Activated T-helper 17 cell treated with anti-CD3 and anti-CD28 coated beads, Interleukin-2, amount 50 U/mL, for 72 hours (primary cell): Measurements from ENCODE around the gene SULF2. TPM values are rescaled to one million over a fixed set of nuclear protein-coding genes. Genes with fewer than 3 reads are reported as not detected.

ENCODE experiments used
- ATAC-seq: fragments of 150-1000 bp; cut with Tn5 transposase; replicated peaks from 2 replicates; pipeline ENCODE4 v1.10.0; 2021; ENCODE audit warnings: mild to moderate bottlenecking, moderate library complexity
- H3K27ac Mint-ChIP-seq: one replicate; pipeline ENCODE4 v1.8.0; 2022; ENCODE audit warnings: mixed read lengths
- H3K27me3 Mint-ChIP-seq: one replicate; pipeline ENCODE4 v1.8.0; 2022; ENCODE audit warnings: mixed read lengths
- H3K36me3 Mint-ChIP-seq: one replicate; pipeline ENCODE4 v1.8.0; 2022; ENCODE audit warnings: low read depth, mild to moderate bottlenecking, mixed read lengths
- H3K4me1 Mint-ChIP-seq: one replicate; pipeline ENCODE4 v1.8.0; 2022; ENCODE audit warnings: mixed read lengths
- H3K4me3 Mint-ChIP-seq: one replicate; pipeline ENCODE4 v1.8.0; 2022; ENCODE audit warnings: mild to moderate bottlenecking, mixed read lengths
- H3K9me3 Mint-ChIP-seq: one replicate; pipeline ENCODE4 v1.8.0; 2022; ENCODE audit warnings: mixed read lengths
- total RNA-seq, 2 donors: library from RNA; stranded (reverse); gene quantifications; one replicate each; pipeline ENCODE4 v1.2.3, GENCODE V29; 2022

The SULF2 gene
- total RNA-seq, 2 donors from 2014 or later = 1.6 to 2.2 TPM

DNA sequence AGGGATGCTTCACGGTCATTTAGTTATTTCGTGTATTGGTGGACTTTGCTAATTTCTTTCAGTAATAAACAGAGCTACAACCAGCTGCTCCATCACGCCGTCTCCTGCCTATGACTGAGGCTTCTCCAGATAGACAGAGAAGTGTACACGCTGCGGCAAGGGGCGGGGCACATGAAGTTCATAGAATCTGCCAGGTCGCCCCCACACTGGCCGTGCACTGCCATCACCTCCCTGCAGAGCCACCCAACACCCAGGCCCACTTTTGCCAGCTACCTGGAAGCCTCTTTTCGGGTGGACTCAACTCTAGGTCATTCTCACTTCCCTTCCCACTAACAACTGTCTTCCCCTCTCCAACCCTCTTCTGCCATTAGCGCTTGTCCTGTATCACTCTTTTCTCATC is 88.4 kb downstream of the SULF2 start:
- Mint-ChIP-seq H3K9me3 (no peaks in the 10 kb centered on the region), H3K36me3 (no peaks in the 10 kb centered on the region), H3K27me3 (no peaks in the 10 kb centered on the region), H3K27ac (no peak overlapping the region), H3K4me3 (no peak overlapping the region), H3K4me1 (no peaks in the 10 kb centered on the region)
- ATAC-seq = no peak

DNA sequence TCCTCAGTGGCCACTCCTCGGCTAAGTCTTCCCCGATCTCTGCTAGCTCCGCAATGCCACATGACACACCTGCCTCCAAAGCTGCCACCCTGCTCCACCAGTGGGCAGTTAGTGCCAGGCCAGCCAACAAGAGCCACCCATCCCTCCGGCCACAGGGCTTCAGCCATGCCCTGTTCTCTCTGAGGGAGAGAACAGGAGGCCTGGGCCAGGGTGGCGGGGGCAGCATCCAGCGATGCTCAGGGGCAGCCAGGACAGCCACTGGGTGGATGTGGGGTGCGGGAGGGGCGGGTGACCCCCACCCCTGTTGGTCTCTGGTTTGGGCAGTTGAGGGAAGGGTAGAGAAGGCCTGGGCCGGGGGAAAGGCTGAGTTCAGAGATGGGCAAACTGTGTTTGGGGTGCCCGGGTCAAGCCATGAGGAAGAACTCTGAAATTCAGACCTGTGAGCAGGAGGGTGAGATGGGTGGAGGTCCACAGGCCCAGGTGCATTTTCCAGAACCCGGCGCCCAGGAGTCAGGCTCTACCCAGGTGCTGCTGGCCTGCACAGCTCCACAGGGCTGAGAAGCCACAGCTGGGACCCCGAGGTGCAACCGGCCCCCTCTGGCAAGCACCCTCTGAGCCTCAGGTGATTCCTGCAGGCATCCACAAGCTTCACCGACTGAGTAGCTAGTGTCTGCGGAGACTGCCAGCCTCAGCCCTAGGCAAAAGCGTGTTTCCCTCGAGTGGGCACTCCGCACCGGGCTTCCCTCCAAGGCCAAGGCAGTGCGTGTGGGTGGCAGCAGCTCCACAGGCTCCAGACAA is 91.1 kb downstream of the SULF2 start:
- H3K4me1 Mint-ChIP-seq = no peaks in the 10 kb centered on the region
- H3K36me3 Mint-ChIP-seq = no peaks in the 10 kb centered on the region
- no peaks in the 10 kb centered on the region for H3K9me3 Mint-ChIP-seq
- H3K27ac Mint-ChIP-seq = no peak overlapping the region
- no peak for ATAC-seq
- peaks cover 9% of the 10 kb centered on the region for H3K27me3 Mint-ChIP-seq
- H3K4me3 Mint-ChIP-seq = no peak overlapping the region

DNA sequence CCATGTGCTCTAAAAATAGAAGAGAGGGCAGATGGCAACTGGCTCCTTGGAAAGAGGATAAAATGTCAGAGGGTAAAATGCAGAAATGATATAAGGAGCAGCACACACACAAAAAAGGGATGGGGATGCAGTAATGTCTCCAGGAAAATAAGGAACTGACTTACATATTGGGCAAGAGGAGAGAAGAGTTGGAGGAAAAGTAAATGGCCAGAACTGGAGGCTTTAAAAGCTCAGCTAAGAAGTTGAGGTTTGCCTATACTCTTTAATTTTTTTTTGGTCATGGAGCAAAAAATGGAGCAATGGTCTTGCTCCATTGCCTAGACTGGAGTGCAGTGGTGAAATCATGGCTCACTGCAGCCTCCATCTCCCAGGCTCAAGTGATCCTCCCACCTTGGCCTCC is 93.7 kb downstream of the SULF2 start:
- no peaks in the 10 kb centered on the region for H3K9me3 Mint-ChIP-seq
- ATAC-seq = no peak
- H3K27ac Mint-ChIP-seq = no peak overlapping the region
- H3K27me3 Mint-ChIP-seq = peaks cover 15% of the 10 kb centered on the region
- no peaks in the 10 kb centered on the region for H3K36me3 Mint-ChIP-seq
- H3K4me3 Mint-ChIP-seq = no peak overlapping the region
- H3K4me1 Mint-ChIP-seq = peaks cover 4% of the 10 kb centered on the region

DNA sequence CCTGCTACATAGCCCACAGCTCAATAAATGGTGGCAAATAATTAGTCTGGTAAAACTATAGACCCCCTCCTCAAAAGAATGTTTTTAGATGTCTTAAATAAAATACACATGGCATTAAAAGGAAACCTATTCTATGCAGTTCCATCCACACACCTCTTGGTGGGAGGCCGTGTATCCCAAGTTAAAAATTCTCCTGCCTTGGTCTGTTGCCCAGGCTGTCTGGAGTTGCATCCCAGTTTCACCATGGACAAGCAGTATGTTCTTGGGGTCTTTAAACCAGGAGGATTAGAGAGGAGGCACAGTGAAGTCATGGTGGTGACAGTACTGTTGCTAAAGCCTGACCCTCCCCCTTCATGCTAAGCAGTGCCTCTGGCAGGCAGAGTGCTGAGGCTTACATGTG is 95.5 kb downstream of the SULF2 start:
- H3K36me3 Mint-ChIP-seq = no peaks in the 10 kb centered on the region
- no peak overlapping the region for H3K4me3 Mint-ChIP-seq
- H3K4me1 Mint-ChIP-seq = peaks cover 4% of the 10 kb centered on the region
- peaks cover 15% of the 10 kb centered on the region for H3K27me3 Mint-ChIP-seq
- no peaks in the 10 kb centered on the region for H3K9me3 Mint-ChIP-seq
- no peak for ATAC-seq
- H3K27ac Mint-ChIP-seq = no peak overlapping the region

DNA sequence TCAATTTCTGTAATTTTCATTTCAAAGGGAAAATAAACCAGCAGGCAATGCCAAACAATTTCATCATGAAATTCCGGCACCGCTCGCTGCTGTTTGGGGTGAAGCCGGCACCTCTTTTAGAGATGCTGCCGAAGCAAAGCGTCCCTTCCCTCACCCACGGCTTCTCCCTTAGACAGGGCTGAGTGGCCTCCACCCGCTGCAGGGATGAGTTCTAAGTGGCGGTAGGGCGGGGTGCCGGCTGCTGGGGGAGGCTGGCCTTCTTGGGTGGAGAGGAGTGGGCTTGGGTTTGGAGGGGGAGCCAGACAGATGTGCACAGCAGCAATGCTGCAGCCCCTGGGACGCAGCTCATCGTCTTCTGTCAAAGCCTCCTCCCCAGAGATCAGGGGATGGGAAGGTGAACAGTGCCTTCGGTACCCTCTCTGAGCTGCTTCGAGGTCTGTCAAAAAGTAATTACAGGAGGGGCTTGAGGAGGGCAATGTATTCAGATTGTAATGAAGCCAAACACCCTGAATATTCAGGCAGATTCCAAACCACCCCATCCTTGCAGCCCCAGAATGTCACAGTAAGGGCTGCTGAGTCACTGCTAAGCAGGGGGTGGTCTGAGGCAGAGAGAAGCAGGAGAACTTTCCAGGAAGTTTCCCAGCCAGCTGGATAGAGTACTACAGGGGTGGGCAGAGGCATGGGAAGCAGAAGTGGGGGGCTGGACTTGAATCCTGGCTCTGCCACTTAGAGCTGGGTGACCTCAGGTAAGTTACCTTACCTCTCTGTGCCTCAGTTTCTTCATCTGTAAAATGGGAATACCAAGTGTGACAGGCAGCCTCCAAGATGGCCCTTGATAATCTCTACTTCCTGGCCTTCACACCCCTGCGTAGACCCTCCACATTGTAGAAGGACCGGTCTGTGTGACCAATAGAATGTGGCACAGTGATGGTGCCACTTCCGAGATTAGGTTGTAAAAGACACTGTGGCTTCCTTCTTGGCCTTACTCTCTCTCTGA is 96.6 kb downstream of the SULF2 start:
- H3K9me3 Mint-ChIP-seq = no peaks in the 10 kb centered on the region
- H3K27me3 Mint-ChIP-seq = peaks cover 15% of the 10 kb centered on the region
- no peak overlapping the region for H3K4me3 Mint-ChIP-seq
- H3K36me3 Mint-ChIP-seq = no peaks in the 10 kb centered on the region
- no peak for ATAC-seq
- H3K27ac Mint-ChIP-seq = no peak overlapping the region
- peaks cover 4% of the 10 kb centered on the region for H3K4me1 Mint-ChIP-seq

DNA sequence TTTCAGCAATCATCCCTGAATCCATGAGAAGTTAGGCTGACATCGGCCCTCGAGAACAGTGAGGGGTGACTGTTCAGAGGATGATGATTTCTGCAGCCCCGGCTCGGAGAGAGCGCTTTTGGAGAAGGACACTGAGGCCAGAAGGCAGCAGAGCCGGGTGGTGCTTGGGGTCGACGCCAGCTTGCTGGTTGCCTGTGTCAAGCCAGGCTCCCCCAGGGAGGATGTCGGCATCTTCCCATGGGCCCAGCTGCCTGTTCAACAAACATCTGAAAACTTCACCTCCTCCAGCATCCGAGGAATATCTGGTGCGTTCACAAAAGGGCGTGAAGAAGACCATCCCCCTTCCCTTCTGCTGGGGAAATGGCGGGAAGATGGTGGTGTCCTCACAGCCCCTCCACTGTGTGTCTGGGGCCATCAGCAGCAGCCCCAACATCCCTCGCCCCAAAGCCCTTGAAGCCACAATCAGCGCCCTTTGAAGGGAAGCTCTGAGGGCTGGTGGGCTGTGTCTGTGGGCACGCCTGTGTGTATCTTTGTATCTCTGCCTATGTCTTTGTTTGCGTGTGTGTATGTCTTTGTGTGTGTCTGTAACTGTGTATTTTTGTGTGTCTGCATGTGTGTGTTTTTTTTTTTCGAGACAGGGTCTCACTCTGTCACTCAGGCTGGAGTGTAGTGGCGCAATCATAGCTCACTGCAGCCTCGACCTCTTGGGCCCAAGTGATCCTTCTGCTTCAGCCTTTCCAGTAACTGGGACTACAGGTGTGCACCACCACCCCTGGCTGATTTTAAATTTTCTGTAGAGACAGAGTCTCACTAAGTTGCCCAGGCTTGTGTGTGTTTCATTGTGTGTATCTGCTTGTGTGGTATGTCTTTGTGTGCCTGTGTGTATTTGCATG is 97.9 kb downstream of the SULF2 start:
- Mint-ChIP-seq H3K27me3 (peaks cover 15% of the 10 kb centered on the region), H3K36me3 (no peaks in the 10 kb centered on the region), H3K4me3 (no peak overlapping the region), H3K4me1 (peaks cover 4% of the 10 kb centered on the region), H3K27ac (no peak overlapping the region), H3K9me3 (no peaks in the 10 kb centered on the region)
- no peak for ATAC-seq

DNA sequence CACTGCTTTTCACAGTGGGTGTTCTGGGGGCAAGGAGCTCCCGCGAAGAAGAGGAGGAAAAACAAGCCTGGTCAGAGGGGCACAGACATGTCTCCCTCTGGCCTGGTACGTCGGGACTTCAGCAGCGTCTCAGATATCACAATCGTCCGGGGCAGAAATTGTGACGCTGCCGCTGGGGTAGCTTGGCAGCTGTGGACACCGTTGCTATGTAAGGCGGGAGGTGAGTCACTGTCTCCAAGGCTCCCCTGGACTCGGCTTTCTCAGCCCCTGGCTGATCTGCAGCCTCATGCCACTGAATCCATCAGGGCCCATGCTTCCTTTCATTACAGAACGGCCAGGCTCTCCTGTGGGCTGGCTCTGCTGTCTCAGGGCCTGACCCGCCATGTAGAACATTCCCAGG is 98.7 kb downstream of the SULF2 start:
- Mint-ChIP-seq H3K4me1 (peaks cover 4% of the 10 kb centered on the region), H3K27ac (no peak overlapping the region), H3K4me3 (no peak overlapping the region), H3K27me3 (peaks cover 15% of the 10 kb centered on the region), H3K36me3 (no peaks in the 10 kb centered on the region), H3K9me3 (no peaks in the 10 kb centered on the region)
- ATAC-seq = no peak

DNA sequence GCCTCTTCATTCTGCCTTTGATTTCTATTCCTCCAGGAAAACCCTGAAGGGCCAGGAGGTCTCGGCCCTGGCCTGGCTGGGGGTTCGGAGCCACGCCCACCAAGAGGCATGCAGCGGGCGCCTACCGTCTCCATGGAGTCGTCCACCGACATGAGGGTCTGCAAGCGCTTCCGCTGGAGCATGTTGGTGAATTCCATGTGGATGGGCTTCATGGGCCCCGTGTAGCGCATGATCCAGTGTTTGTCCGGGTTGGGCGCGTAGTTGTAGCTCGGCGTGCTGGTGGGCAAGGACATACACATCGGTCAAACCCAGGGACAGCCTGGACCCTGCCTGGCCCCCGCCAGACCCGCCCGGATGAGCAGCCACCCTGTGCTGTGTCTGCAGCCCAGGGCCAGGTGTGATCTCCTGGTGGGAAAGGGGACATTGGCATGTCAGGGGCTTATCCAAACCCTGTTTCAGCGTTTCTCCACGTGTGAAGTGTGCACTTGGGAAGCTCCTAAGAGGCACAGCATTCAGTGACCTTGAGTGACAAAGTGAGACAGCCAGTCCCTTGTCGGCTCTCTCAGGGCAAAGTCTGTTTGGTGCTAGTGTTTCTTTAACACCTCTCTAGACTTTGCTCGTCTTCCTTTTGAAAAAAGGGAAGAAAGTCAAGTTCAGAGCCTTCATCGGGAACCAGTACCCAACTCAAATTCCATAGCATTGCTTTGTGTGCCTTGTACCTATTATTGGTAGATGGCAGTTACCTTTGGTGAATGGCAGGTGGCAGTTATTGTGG is 100.8 kb downstream of the SULF2 start:
- Mint-ChIP-seq H3K27ac (no peak overlapping the region), H3K9me3 (no peaks in the 10 kb centered on the region), H3K4me1 (peaks cover 4% of the 10 kb centered on the region), H3K36me3 (no peaks in the 10 kb centered on the region), H3K27me3 (peaks cover 7% of the 10 kb centered on the region), H3K4me3 (no peak overlapping the region)
- no peak for ATAC-seq

DNA sequence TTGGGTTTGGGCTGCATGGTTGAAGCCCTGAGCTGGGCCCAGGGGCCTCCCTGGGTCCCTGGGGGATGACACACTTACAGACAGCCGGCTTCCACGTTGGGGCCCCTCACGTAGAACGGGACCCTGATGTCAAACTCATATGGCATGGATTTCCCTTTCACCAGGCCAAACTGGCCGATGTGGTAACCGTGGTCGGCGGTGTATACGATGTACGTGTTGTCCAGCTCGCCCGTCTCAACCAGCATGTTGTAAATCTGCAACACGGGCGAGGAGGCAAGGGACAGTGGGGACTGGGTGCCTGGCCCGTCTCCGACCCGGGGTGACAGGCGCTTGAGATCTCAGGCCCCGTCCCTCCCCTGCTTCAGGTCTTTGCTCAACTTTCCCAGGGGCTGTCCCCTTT is 102.4 kb downstream of the SULF2 start:
- Mint-ChIP-seq H3K27ac (no peak overlapping the region), H3K27me3 (peaks cover 6% of the 10 kb centered on the region)
- ATAC-seq = no peak

DNA sequence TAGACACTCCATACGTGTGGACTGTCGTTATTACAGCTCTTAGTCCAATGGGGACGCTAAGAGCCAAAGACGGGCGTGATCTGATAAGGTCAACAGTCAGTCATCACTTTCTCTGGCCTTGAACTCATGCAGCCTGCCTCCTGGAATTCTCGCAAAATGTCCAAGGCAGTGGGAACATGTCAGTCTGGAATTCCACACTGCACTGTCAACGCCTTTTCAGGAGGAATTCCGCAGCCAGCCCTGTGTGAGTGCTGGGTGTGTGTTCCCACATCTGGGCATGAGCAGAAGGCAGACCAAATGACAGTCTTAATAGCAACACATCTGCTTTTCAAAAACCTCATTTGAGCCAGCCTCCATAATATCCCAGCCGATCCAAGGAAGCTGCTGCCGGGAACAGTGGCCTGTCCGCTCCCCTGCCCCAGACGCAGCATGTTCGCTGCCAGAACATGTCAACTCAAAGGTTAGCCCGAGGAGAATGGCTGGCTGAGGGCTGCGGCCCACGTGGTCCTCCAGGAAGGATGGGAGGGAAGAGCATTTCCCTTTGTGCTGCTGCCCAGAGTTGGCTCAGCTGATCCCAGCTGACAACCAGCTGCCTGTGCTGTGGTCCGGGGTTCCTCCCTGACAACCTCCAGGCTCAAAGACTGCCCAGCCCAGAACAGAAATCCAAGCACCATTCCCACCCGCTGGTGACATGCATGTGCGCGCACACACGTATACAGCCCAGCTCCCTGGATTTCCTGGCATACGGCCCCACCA is 103.1 kb downstream of the SULF2 start:
- H3K27ac Mint-ChIP-seq = no peak overlapping the region

More for the DNA sequence above, 102.4 kb downstream of the SULF2 start:
- H3K4me1 Mint-ChIP-seq = peaks cover 4% of the 10 kb centered on the region
- H3K9me3 Mint-ChIP-seq = no peaks in the 10 kb centered on the region
- H3K4me3 Mint-ChIP-seq = no peak overlapping the region
- H3K36me3 Mint-ChIP-seq = no peaks in the 10 kb centered on the region

DNA sequence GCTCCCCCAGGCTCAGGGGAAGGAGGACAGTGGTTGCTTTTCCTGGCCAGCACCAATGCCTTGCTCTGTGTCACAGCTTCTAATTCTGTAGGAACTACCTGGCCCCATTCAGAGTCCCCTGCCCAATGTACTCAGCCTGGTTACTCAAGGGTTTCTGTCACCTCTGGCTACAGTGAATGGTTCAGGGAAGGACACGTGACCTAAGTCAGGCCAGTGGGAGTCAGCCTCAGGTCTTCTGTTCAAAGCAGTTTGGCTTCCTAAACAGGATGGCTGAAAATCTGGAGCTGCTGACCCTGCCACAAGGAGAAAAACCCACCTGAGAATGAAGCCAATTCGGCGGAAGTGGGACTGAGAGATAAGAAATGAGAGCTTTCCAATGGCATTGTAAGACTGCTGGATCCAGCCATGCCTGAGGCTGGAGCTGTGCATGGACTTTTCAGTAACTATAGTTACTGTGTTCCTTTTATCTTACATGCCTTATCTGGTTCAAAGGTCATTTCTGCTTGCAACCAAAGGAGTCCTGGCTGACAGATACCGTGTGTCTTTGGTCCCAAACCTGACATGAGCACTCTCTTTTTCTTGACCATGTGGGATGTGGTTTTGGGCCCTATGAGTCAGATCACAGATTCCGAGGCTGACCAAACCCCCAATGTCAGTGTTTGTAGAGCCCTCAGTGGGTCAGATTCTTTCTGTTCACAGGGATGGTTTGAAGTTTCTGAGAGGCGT is 104.3 kb downstream of the SULF2 start:
- H3K4me3 Mint-ChIP-seq = no peak overlapping the region

More for the DNA sequence above, 103.1 kb downstream of the SULF2 start:
- Mint-ChIP-seq H3K27me3 (no peaks in the 10 kb centered on the region), H3K9me3 (no peaks in the 10 kb centered on the region), H3K36me3 (no peaks in the 10 kb centered on the region), H3K4me1 (no peaks in the 10 kb centered on the region), H3K4me3 (no peak overlapping the region)
- ATAC-seq = no peak

DNA sequence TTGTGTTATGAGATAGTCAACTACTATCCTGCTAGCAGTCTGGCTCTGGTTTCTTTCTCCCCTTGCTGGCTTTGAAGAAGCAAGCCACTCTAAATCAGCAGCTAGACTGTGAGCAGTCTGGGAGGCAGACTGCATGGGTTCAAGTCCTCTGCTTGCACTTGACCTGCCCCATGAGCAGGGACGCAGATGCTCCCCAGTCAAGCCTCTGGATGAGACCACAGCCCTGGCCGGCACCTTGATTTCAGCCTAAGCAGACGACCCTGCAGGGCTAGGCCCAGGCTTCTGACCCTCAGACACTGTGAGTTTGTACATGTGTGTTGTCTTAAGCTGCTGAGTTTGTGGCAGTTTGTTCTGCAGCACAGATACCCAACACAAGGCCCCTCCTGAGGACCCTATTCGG is 105.8 kb downstream of the SULF2 start:
- no peaks in the 10 kb centered on the region for H3K9me3 Mint-ChIP-seq
- no peak for ATAC-seq
- no peaks in the 10 kb centered on the region for H3K4me1 Mint-ChIP-seq
- no peaks in the 10 kb centered on the region for H3K27me3 Mint-ChIP-seq
- peak overlapping the region; percentile 69 for H3K27ac Mint-ChIP-seq
- H3K36me3 Mint-ChIP-seq = no peaks in the 10 kb centered on the region
- no peak overlapping the region for H3K4me3 Mint-ChIP-seq

More for the DNA sequence above, 104.3 kb downstream of the SULF2 start:
- no peaks in the 10 kb centered on the region for H3K9me3 Mint-ChIP-seq
- ATAC-seq = no peak
- H3K27me3 Mint-ChIP-seq = no peaks in the 10 kb centered on the region
- no peaks in the 10 kb centered on the region for H3K36me3 Mint-ChIP-seq
- no peaks in the 10 kb centered on the region for H3K4me1 Mint-ChIP-seq
- H3K27ac Mint-ChIP-seq = no peak overlapping the region
